Fibroblast of skin of back (primary cell): ENCODE data around the gene LINS1.
"Not testable (repeated sequence)": the region's sequence is repeated elsewhere in the genome, so short reads cannot be mapped to it uniquely, and the experiment has no call there.

ENCODE experiments used
- DNase-seq: peaks from one replicate; pipeline ENCODE4 v3.0.0-alpha.2; 2013

LINS1 gene

DNA sequence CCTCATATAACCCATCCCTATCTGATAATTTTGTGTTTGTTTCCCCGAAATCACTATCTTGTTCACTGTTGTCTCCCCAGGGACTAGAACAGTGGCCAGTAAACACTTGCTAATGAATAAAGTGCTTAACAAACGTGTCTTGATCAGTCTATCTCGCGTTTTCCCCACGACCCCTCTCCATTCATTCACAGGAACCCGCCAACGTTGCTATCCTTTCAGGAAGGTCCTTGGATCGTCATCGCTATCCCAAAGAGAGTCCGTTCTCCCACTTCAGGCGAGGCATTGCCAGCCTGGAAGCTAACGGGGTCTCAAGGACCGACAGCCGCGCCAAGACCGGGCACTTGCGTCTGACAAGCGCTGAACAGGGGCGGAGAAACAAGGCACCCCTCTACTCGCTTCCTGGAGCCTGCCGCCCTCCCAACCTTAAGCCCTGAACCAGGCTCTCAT, 344 bp downstream of the LINS1 start:
- no peak for DNase-seq

DNA sequence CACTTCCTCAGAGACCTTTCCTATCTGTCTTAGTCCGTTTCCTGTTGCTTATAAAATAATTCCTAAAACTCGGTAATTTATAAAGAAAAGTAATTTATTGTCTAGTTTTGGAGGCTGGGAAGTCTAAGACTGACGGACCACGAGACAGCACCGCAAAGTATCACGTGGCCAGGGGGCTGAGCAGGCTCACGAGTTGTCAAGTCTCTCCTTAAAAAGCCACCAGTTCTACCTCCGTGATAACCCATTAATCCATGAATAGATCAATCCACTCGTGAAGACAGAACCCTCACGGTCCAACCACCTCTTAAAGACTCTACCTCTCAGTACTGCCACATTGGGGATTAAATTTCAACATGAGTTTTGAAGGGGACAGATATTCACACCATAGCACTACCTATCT, 821 bp downstream of the LINS1 start:
- no peak for DNase-seq

DNA sequence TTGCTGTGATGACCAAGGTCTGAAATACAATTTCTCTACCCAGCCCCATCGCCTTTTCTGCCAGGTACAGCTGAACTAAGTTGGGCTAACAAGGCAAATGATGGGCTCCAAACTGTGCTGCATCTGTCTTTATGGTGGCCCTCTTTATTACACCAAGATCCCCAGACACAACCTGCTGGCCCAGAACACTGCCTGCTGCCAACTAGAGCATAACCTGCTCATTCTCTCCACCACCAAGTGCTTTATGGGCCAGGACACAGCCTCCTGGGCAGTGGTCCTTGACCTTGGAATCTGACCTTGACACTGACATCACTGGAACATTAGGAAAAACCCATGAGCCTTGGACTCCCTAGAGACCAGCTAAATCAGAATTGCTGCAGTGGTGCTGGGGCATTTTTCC, 3.3 kb downstream of the LINS1 start:
- no peak for DNase-seq

GRCh38 chr15:100597862-100598261, 4.1 kb downstream of the LINS1 start:
- DNase-seq = no peak

GRCh38 chr15:100596792-100597191, 5.2 kb downstream of the LINS1 start:
- no peak for DNase-seq

- DNase-seq = no peak
Measured at GRCh38 chr15:100595964-100596363, 6.0 kb downstream of the LINS1 start.

DNA sequence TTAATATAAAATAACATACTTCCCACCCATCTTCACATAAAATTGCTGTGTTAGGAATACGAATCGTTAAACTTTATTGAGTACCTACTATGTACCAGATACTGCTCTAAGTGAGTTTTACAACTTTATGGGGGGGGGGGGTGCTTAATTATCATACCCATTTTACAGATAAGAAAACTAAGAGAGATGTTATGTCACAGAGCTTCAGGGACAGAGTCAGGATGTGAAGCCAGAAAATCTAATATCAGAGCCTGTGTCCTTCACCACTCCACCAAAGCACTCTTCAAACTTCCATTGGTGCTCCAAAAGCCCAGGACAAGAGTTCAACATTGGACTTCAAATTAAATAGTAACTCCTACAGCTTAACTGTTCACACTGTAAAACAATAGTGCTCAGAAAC, 8.6 kb downstream of the LINS1 start:
- no peak for DNase-seq

DNA sequence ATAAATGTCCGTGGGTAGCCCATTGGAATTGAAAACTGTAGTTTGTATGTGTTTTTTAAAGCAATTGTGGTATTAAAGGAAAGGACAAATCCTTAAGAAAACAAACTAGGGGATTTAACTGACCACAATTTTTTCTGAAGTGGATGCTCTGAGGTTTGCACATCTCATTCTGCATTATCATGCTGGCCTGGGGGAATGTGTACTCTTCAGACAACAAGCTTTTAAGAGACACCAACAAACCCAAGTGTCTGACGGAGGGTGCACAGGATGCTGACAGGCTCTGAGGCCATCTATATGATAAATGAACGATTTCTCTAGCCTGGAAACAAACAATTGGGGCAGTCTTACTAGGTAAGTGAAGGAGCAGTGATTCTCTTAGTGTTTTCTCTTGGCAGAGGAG, 9.1 kb downstream of the LINS1 start:
- DNase-seq = peak; percentile 39

- DNase-seq = no peak
Measured at GRCh38 chr15:100591835-100592234, 10.1 kb downstream of the LINS1 start.

DNA sequence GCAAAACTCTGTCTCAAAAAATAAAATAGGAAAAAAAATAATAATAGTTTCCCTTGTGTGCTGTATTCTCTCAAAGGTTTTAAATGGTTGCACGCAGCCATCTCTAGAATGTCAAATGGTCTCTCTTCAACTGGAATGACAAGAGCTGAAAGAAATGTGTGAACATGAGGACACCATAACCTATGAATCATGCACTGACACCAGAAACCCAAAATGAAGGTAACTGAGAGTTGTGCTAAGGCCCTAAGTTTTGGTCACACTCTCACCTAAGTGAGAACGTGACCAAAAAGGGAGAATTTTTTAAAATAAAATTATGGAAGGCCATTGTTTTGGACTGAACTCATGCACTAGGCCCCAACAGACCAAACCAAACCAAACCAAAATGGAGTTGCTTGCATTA, 10.8 kb downstream of the LINS1 start:
- not testable (repeated sequence) for DNase-seq

DNA sequence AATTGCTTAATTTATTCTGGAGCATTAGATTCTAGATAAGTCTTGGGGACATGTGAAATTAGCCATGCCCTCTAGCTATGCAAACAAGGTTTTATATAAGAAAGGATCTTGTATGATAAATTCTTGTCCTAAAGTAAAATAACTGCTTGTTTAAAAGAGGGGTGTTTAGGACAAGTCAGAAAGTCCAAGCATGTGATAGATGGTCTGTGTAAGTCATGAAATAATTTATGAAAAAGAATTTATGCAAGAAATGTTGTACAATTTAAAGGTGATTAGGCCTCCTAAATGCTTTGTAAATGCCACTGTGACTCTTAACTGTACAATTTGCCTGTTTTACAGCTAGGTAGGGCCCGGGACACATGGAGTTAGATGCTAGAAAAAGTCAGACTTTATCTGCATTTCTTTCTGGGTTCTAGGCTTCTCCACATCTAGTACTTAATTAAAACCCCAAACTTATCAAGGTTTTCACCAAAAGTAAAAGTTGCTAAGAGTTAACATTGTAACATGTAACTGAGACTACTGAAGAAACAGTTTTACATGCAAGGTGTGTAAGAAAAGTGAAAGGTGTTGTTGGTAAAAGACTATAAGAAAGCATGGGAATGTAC, 13.2 kb downstream of the LINS1 start:
- DNase-seq = peak; percentile 13

- DNase-seq = no peak
Measured at GRCh38 chr15:100580414-100580813, 21.6 kb downstream of the LINS1 start.

DNA sequence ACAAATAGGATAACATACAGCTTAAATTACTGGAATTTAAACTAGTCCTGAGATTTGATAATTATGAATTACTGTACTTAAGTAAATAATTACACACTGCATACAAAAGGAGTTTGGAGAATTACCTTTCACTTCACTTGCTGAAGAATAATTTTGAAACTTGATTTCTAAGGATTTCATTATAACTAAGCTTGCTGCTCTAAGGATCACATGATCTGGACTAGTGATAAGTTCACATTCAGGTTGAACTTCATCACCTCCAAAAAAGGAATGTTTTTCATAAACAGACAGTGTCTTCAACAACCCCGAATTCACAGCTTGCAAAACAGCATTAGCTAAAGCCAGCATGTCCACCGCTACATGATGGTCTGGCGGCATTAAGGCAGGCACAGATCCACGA, 28.5 kb downstream of the LINS1 start:
- DNase-seq = no peak

DNA sequence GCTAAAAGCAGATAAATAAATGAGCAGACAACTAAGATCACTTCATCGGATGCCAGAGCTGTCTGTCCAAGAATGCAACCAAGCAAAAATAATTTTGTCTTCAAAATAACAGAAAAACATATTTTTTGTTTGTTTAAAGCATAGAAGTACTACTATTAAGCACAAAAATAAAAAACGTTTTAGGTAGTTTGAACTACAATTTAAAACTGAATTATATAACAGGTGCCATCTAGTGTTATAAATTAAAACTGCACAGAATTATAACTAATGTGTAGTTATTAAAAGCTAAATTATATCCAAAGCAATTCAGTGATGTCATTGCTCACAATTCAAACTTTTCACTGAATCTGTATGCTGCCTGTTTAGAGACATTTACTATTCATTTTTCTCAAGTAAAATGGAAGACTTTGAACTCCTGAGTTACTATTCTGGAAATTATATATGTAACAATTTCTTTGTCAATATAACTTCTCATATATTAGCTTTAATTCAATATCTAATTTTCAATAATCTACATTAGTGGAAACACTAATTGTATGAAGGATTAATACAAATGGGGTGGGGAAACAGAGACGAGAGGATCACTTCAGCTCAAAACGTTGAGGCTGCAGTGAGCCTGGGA, 29.5 kb downstream of the LINS1 start:
- peak; percentile 14 for DNase-seq

DNA sequence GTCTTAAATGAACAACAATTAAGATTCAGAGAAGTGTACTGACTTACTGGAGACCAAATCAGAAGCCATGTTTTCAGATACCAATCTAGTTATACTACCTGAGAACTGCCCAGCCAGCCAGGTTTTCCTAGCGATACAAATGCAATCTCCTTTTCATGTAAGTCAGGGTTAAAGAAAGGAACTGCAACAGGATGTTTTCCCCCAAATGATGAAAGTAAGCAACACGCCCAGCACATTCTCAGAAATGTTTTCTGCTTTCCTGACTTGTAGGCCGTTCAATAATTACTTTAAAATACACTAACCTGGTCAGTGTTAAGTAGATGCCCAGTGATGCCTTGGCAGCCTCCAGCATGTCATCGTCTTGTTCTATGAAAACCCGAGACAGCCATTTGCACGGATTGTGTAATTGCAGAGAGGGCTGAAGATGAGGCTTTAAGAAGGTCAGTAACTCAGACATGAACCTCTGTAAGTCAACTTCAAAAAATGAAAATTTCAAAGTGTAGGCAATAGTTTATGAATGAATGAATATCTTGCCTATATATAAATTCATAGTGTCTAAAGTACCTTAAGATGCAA, 30.3 kb downstream of the LINS1 start:
- no peak for DNase-seq

DNA sequence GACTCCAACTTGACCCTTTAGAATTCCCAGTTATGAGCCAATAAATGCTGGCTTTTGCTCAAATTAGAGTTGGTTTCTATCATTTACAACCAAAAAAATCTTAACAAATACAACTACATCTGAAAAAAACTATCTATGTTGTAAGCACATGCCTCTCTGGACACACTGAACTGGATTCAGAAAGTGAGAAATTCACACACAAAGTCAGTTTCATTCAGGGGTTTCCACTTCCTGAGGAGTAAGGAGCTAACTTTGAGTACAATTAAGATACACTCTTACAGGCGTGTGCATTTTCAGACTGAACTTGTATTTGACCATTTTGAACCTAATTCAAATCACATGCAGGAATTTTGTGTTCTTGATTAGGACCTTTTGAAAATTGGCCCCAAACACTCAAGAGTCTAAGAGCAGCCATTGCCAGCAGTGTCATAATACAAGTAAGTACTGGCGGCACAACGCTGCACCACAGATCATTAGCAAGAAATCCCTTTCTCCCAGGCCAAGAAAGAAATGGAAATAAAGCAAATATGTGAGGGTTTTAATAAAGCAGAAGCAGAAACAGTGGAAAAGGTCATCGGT, 31.2 kb downstream of the LINS1 start:
- no peak for DNase-seq

DNA sequence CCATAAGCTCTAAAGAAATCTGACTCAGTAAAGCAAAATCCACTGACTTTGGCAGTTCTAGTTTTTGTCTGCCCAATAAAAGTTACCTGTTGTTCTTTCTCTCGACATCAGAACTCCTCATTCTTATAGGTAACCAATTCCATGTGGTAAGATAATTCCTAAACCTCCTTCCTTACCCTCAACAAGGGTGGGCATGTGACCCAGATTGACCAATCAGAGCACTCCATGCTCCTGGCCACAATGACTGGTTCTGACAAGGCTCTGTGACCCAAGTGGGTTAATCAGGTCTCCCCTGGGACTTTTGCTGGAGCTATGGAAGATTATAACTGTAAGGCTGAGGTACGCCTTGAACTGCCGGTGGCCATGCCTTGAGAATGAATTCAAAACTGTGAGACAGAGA, 31.7 kb downstream of the LINS1 start:
- no peak for DNase-seq

GRCh38 chr15:100569391-100569790, 32.6 kb downstream of the LINS1 start:
- DNase-seq = no peak

DNA sequence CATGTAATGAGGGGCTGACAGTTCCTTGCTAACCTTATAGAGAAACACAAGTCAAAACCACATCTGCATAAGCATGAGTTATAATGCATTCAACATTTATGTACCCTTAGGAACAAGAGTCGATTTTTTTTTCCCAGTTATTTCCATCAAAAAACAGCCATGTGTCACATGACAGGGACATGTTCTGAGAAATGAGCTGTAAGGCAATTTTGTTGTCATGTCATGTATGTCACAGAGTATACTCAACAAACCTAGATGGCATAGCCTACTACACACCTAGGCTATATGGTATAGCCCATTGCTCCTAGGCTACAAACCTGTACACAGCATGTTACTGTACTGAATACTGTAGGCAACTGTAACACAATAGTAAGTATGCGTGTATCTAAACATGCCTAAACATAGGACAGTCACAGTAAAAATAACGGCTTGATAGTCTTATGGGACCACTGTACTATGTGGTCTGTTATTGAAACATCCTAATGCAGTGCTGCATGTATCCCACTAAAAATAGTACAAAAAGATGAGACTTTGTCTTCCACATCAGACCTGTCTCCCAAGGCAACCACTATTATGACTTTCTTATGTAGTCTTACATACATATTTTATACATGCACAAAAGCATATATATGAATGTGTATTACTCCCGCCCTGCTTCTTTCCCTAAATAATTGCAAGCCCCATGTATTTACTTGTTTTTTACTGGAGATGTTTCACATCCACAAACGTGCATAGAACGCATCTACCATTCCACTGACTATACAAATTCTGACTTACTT, 34.9 kb downstream of the LINS1 start:
- DNase-seq = no peak

DNA sequence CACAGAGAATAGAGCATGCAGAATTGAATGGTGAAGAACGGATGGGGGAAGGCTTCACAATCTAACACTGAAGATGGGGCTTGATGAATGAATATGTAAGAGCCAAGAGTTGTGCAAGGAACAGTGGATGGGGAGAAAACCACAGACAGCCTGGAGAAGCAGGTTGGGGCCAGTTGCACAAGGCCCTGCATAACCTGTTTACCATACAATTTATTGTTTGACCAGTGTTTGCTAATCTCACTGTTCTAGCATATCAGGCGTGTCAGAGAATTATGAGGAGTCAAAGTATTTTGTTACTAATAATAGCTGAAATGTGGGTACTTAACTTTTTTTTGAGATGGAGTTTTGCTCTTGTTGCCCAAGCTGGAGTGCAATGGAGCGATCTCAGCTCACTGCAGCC, 36.4 kb downstream of the LINS1 start:
- no peak for DNase-seq

GRCh38 chr15:100560323-100560722, 41.7 kb downstream of the LINS1 start:
- DNase-seq = no peak

GRCh38 chr15:100559330-100559729, 42.7 kb downstream of the LINS1 start:
- DNase-seq = peak; percentile 12

- no peak for DNase-seq
Measured at GRCh38 chr15:100558771-100559254, 43.2 kb downstream of the LINS1 start.
